Measurements from ENCODE around the gene TIMM44.
"Not testable (repeated sequence)": the region's sequence is repeated elsewhere in the genome, so short reads cannot be mapped to it uniquely, and the experiment has no call there.

The TIMM44 gene

GRCh38 chr19:7900401-7900870 lies 43.0 kb downstream of the TIMM44 start:
- Mint-ChIP-seq H3K9me3 (no peaks in the 10 kb centered on the region), H3K4me3 (no peak overlapping the region), H3K36me3 (ENCODE audit: low read depth) (peaks cover 6% of the 10 kb centered on the region), H3K27ac (no peak overlapping the region), H3K27me3 (ENCODE audit: low read depth) (no peaks in the 10 kb centered on the region), H3K4me1 (ENCODE audit: low read depth) (peaks cover 12% of the 10 kb centered on the region)

GRCh38 chr19:7899751-7900378 lies 43.6 kb downstream of the TIMM44 start:
- Mint-ChIP-seq H3K9me3 (no peaks in the 10 kb centered on the region), H3K27me3 (ENCODE audit: low read depth) (no peaks in the 10 kb centered on the region), H3K27ac (no peak overlapping the region), H3K4me1 (ENCODE audit: low read depth) (peaks cover 9% of the 10 kb centered on the region), H3K4me3 (no peak overlapping the region), H3K36me3 (ENCODE audit: low read depth) (peaks cover 3% of the 10 kb centered on the region)

GRCh38 chr19:7898967-7899366 lies 44.5 kb downstream of the TIMM44 start:
- Mint-ChIP-seq H3K4me1 (ENCODE audit: low read depth) (peaks cover 4% of the 10 kb centered on the region), H3K9me3 (no peaks in the 10 kb centered on the region), H3K27me3 (ENCODE audit: low read depth) (no peaks in the 10 kb centered on the region), H3K36me3 (ENCODE audit: low read depth) (no peaks in the 10 kb centered on the region), H3K4me3 (no peak overlapping the region), H3K27ac (no peak overlapping the region)

GRCh38 chr19:7897292-7897691 lies 46.2 kb downstream of the TIMM44 start:
- no peaks in the 10 kb centered on the region for H3K36me3 Mint-ChIP-seq (ENCODE audit: low read depth)
- H3K27ac Mint-ChIP-seq = no peak overlapping the region
- H3K9me3 Mint-ChIP-seq = no peaks in the 10 kb centered on the region
- H3K4me3 Mint-ChIP-seq = no peak overlapping the region
- no peaks in the 10 kb centered on the region for H3K27me3 Mint-ChIP-seq (ENCODE audit: low read depth)
- H3K4me1 Mint-ChIP-seq (ENCODE audit: low read depth) = no peaks in the 10 kb centered on the region

GRCh38 chr19:7895565-7895964 lies 47.9 kb downstream of the TIMM44 start:
- H3K27ac Mint-ChIP-seq = no peak overlapping the region
- no peaks in the 10 kb centered on the region for H3K9me3 Mint-ChIP-seq
- H3K4me1 Mint-ChIP-seq (ENCODE audit: low read depth) = no peaks in the 10 kb centered on the region
- H3K4me3 Mint-ChIP-seq = no peak overlapping the region
- H3K36me3 Mint-ChIP-seq (ENCODE audit: low read depth) = no peaks in the 10 kb centered on the region
- H3K27me3 Mint-ChIP-seq (ENCODE audit: low read depth) = peaks cover 4% of the 10 kb centered on the region

GRCh38 chr19:7894612-7895309 lies 48.7 kb downstream of the TIMM44 start:
- Mint-ChIP-seq H3K27me3 (ENCODE audit: low read depth) (peaks cover 4% of the 10 kb centered on the region), H3K9me3 (no peaks in the 10 kb centered on the region), H3K27ac (no peak overlapping the region), H3K4me3 (no peak overlapping the region), H3K36me3 (ENCODE audit: low read depth) (no peaks in the 10 kb centered on the region), H3K4me1 (ENCODE audit: low read depth) (no peaks in the 10 kb centered on the region)

GRCh38 chr19:7893362-7894101 lies 49.9 kb downstream of the TIMM44 start:
- not testable (repeated sequence) for H3K4me3 Mint-ChIP-seq; H3K27ac Mint-ChIP-seq; H3K9me3 Mint-ChIP-seq; H3K36me3 Mint-ChIP-seq (ENCODE audit: low read depth); H3K4me1 Mint-ChIP-seq (ENCODE audit: low read depth); H3K27me3 Mint-ChIP-seq (ENCODE audit: low read depth)

GRCh38 chr19:7888826-7889217 lies 54.6 kb downstream of the TIMM44 start:
- no peak overlapping the region for H3K4me3 Mint-ChIP-seq

GRCh38 chr19:7888145-7888825 lies 55.2 kb downstream of the TIMM44 start, which contains the start of gene LRRC8E:
Gene LRRC8E (plus strand): TSS chr19:7888510. CDS start chr19:7895604, 7,094 bp downstream.
- Mint-ChIP-seq H3K27ac (no peak within 1 kb of the TSS), H3K9me3 (no peaks in the 10 kb centered on the region), H3K27me3 (ENCODE audit: low read depth) (peaks cover 15% of the 10 kb centered on the region), H3K36me3 (ENCODE audit: low read depth) (no peaks in the 10 kb centered on the region), H3K4me1 (ENCODE audit: low read depth) (no peaks in the 10 kb centered on the region), H3K4me3 (no peak within 1 kb of the TSS)

More at GRCh38 chr19:7888826-7889217, 54.6 kb downstream of the TIMM44 start:
- no peaks in the 10 kb centered on the region for H3K4me1 Mint-ChIP-seq (ENCODE audit: low read depth)
- peaks cover 15% of the 10 kb centered on the region for H3K27me3 Mint-ChIP-seq (ENCODE audit: low read depth)
- no peaks in the 10 kb centered on the region for H3K36me3 Mint-ChIP-seq (ENCODE audit: low read depth)
- H3K9me3 Mint-ChIP-seq = no peaks in the 10 kb centered on the region
- H3K27ac Mint-ChIP-seq = no peak overlapping the region

GRCh38 chr19:7887408-7888144 lies 55.9 kb downstream of the TIMM44 start:
- Mint-ChIP-seq H3K36me3 (ENCODE audit: low read depth) (no peaks in the 10 kb centered on the region), H3K27ac (no peak overlapping the region), H3K9me3 (no peaks in the 10 kb centered on the region), H3K27me3 (ENCODE audit: low read depth) (peaks cover 15% of the 10 kb centered on the region), H3K4me3 (no peak overlapping the region), H3K4me1 (ENCODE audit: low read depth) (no peaks in the 10 kb centered on the region)

GRCh38 chr19:7885818-7886217 lies 57.6 kb downstream of the TIMM44 start:
- Mint-ChIP-seq H3K4me1 (ENCODE audit: low read depth) (no peaks in the 10 kb centered on the region), H3K27ac (no peak overlapping the region), H3K4me3 (no peak overlapping the region), H3K27me3 (ENCODE audit: low read depth) (peaks cover 11% of the 10 kb centered on the region), H3K9me3 (no peaks in the 10 kb centered on the region), H3K36me3 (ENCODE audit: low read depth) (no peaks in the 10 kb centered on the region)

- no peaks in the 10 kb centered on the region for H3K36me3 Mint-ChIP-seq (ENCODE audit: low read depth)
- no peaks in the 10 kb centered on the region for H3K4me1 Mint-ChIP-seq (ENCODE audit: low read depth)
- H3K4me3 Mint-ChIP-seq = no peak overlapping the region
- H3K9me3 Mint-ChIP-seq = no peaks in the 10 kb centered on the region
- H3K27ac Mint-ChIP-seq = no peak overlapping the region
- H3K27me3 Mint-ChIP-seq (ENCODE audit: low read depth) = peaks cover 9% of the 10 kb centered on the region
Observed at GRCh38 chr19:7883796-7884570, 59.5 kb downstream of the TIMM44 start.

GRCh38 chr19:7883105-7883504 lies 60.4 kb downstream of the TIMM44 start:
- no peaks in the 10 kb centered on the region for H3K4me1 Mint-ChIP-seq (ENCODE audit: low read depth)
- no peak overlapping the region for H3K4me3 Mint-ChIP-seq
- H3K36me3 Mint-ChIP-seq (ENCODE audit: low read depth) = no peaks in the 10 kb centered on the region
- H3K27me3 Mint-ChIP-seq (ENCODE audit: low read depth) = peaks cover 5% of the 10 kb centered on the region
- no peak overlapping the region for H3K27ac Mint-ChIP-seq
- H3K9me3 Mint-ChIP-seq = no peaks in the 10 kb centered on the region
